WI38 (cell line): ENCODE measurements around the gene TAF4B.

ENCODE experiments used
- H3K4me3 ChIP-seq: 2 replicates; pipeline ENCODE4 v1.5.1; 2011; ENCODE audit warnings: low read depth, mild to moderate bottlenecking, control low read depth, low read length
- CTCF ChIP-seq: IDR thresholded peaks from 2 replicates; pipeline ENCODE4 v1.5.1; 2012; ENCODE audit warnings: low read depth, mild to moderate bottlenecking, control low read depth, low read length

TAF4B gene

DNA sequence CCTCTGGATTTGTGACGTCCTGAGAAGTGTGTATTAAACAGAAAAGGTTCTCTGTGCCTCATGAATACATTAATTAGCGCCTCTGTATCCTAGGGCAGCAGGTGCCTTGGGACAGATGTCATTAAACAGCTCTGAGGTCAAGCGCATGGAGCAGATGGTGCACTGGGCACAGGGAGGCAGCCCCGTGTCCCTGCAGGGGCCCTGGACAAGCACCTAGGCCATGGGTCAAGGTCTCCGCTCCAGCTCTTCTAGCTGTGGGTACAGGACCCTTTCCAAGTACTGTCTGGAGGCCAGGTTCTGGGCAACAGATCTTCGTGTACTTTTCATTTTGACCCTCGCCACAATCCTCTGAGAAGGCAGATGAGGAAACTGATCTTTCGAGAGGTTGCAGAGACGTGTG, 195.7 kb downstream of the TAF4B start:
- no peak overlapping the region for H3K4me3 ChIP-seq
- TF ChIP-seq CTCF = no peak

GRCh38 chr18:26422472-26423162, 196.4 kb downstream of the TAF4B start:
- H3K4me3 ChIP-seq = no peak overlapping the region
- TF ChIP-seq CTCF = no peak

- no peak overlapping the region for H3K4me3 ChIP-seq
- TF ChIP-seq CTCF = no peak
Measured at GRCh38 chr18:26424428-26425147, 198.3 kb downstream of the TAF4B start.

GRCh38 chr18:26425148-26425531, 198.9 kb downstream of the TAF4B start:
- H3K4me3 ChIP-seq = no peak overlapping the region
- TF ChIP-seq CTCF = no peak

DNA sequence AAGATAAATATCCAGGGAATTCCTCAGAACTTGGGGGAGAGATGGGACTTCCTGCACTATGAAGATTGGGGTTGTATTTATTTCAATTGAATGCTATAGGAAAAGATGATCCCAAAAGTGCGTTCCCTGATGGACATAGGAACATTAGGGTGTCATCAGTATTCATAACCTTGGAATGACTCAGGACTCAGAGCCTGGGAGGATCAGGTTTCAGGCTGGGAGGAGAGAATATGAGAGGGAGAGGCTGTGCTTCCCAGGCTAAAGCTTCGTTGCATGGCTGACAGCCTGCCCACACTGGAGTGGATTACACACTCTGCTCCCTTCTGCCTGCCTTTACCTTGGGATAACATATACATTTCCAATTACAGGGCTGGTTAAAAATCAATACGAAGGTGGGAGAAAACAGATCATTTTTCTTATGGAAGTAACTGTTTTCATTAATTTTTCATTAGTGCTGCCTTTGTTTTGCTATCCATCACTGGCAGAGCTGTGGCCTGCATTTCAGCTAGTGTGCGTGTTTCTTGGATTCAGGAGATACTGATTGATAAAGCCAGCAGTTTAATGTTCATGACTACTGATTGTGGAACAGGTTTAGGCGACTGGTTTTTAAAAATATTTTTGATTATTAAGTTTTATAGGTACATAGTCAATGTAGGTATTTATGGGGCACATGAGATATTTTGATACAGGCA, 203.4 kb downstream of the TAF4B start:
- H3K4me3 ChIP-seq = no peak overlapping the region
- no peak for TF ChIP-seq CTCF

DNA sequence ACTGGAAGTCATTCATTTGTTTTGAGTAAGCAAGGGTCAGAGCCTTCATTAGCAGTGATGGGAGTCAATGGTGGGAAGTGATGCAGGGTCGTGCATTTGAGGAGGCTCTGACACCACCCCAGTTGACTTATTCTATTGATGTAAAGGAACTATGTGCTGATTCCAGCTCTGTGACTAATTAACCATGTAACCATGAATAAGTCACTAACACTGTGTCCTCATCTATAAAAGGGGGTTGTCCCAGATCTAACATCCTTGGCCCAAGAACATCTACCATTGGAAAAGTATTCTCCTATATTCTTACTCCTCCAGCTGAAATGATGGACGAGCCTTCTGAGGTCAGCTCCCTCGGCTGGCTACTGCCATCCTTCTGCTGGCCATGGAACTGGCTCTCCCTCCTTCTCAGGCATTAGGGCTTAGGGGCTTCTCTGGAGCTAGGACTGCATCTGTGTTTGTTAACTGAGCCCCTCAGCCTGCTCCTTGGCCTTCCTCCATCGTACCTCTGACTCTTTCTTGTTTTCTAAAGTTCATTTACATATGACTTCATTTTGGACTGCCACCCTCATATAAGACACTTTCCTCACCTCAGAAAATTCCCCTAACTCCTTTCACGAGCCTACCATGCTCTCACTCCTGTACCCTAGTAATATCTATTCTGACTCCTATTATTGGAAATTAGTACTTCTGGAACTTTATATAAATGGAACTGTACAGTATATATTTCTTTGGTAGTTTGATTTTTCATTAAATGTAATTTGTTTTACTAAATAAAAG, 206.6 kb downstream of the TAF4B start:
- H3K4me3 ChIP-seq = no peak overlapping the region
- no peak for TF ChIP-seq CTCF
